GM19395 (cell line): ENCODE measurements around the gene NOTCH1.

ENCODE experiments used
- ATAC-seq: cut with Tn5 transposase; IDR thresholded peaks from one replicate; pipeline ENCODE4 v1.9.1; 2021; ENCODE audit warnings: mild to moderate bottlenecking, moderate library complexity; ENCODE audit not compliant: unreplicated experiment

The NOTCH1 gene

DNA sequence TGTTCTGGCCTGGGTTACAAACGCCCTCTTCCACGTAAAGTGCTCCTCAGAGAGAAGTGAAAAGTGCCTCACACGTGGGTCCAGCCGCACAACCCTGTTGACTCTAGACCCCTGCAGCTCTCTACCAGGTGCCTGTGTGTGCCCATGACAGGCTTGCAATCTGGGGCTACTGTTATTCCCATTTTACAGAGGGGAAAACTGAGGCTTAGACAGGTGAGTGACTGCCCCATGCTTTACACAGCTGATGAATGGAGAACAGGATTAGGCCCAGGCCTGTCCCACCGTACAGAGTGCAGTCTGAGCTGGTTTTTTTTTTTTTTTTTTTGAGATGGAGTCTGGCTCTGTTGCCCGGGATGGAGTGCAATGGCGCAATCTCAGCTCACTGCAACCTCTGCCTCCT is 100.0 kb downstream of the NOTCH1 start:
- no peak for ATAC-seq
